GM12875 (cell line): ENCODE data around the gene DNAH9.
"Not testable (repeated sequence)": the region's sequence is repeated elsewhere in the genome, so short reads cannot be mapped to it uniquely, and the experiment has no call there.

Experiments
- H3K4me3 ChIP-seq: one replicate; pipeline ENCODE4 v1.5.1; 2011; ENCODE audit warnings: low read depth, low read length, control low read depth
- CTCF ChIP-seq: IDR thresholded peaks from 2 replicates; pipeline ENCODE4 v1.5.1; 2011; ENCODE audit warnings: low read depth, mild to moderate bottlenecking, control low read depth, inconsistent platforms, low read length, moderate library complexity, borderline replicate concordance; ENCODE audit not compliant: insufficient read depth

The DNAH9 gene

GRCh38 chr17:11944587-11944986 lies 346.3 kb downstream of the DNAH9 start:
- TF ChIP-seq CTCF = no peak

GRCh38 chr17:11948789-11949188 lies 350.5 kb downstream of the DNAH9 start:
- no peak for TF ChIP-seq CTCF
- no peak overlapping the region for H3K4me3 ChIP-seq

More at GRCh38 chr17:11944587-11944986, 346.3 kb downstream of the DNAH9 start:
- H3K4me3 ChIP-seq = no peak overlapping the region

- not testable (repeated sequence) for H3K4me3 ChIP-seq
These were observed 351.3 kb downstream of the DNAH9 start for GRCh38 chr17:11949571-11949970.

GRCh38 chr17:11950771-11951519 lies 352.7 kb downstream of the DNAH9 start:
- TF ChIP-seq CTCF = no peak
- H3K4me3 ChIP-seq = no peak overlapping the region

GRCh38 chr17:11952610-11953009 lies 354.3 kb downstream of the DNAH9 start:
- TF ChIP-seq CTCF = no peak
- H3K4me3 ChIP-seq = no peak overlapping the region

GRCh38 chr17:11953924-11954323 lies 355.7 kb downstream of the DNAH9 start:
- TF ChIP-seq CTCF = no peak

GRCh38 chr17:11954936-11955335 lies 356.7 kb downstream of the DNAH9 start:
- TF ChIP-seq CTCF = no peak

More at GRCh38 chr17:11953924-11954323, 355.7 kb downstream of the DNAH9 start:
- H3K4me3 ChIP-seq = no peak overlapping the region

More at GRCh38 chr17:11954936-11955335, 356.7 kb downstream of the DNAH9 start:
- H3K4me3 ChIP-seq = no peak overlapping the region
